CD4-positive, CD25-positive, alpha-beta regulatory T cell (primary cell): ENCODE data around the gene CHRM5. TPM values are rescaled to one million over a fixed set of nuclear protein-coding genes. Genes with fewer than 3 reads are reported as not detected.
"Not testable (repeated sequence)": the region's sequence is repeated elsewhere in the genome, so short reads cannot be mapped to it uniquely, and the experiment has no call there.

Experiments used
- ATAC-seq, 2 donors: fragments of 150-1000 bp; cut with Tn5 transposase; one replicate each; pipeline ENCODE4 v1.10.0; 2021; ENCODE audit warnings: low read depth in 2 of 2, moderate number of reproducible peaks in 2 of 2, moderate library complexity in 1 of 2
- DNase-seq, 3 donors: peaks; one replicate each; pipeline versions ENCODE4 v3.0.0 to v3.0.0-alpha.2; 2012 to 2022; ENCODE audit warnings: mixed read lengths in 1 of 3
- H3K27ac ChIP-seq: one replicate; pipeline ENCODE4 v1.7.0; 2013; ENCODE audit warnings: mild to moderate bottlenecking, low read length; ENCODE audit not compliant: insufficient read depth, poor library complexity, severe bottlenecking
- H3K27me3 ChIP-seq: one replicate; pipeline ENCODE4 v1.7.0; 2013; ENCODE audit warnings: low read length; ENCODE audit not compliant: control insufficient read depth, insufficient read depth
- H3K36me3 ChIP-seq: one replicate; pipeline ENCODE4 v1.7.0; 2013; ENCODE audit warnings: mild to moderate bottlenecking, low read length, moderate library complexity; ENCODE audit not compliant: control insufficient read depth, insufficient read depth
- H3K4me1 ChIP-seq: 2 replicates; pipeline ENCODE4 v1.7.0; 2013; ENCODE audit warnings: mild to moderate bottlenecking, low read length; ENCODE audit not compliant: insufficient read depth, control insufficient read depth, poor library complexity, severe bottlenecking
- H3K4me3 ChIP-seq: one replicate; pipeline ENCODE4 v1.7.0; 2013; ENCODE audit warnings: low read depth, mild to moderate bottlenecking, low read length, moderate library complexity
- H3K9me3 ChIP-seq, 2 experiments: 1 replicate in 1 of 2; 2 replicates in 1 of 2; pipeline ENCODE4 v1.7.0; 2013; ENCODE audit warnings: low read length in 2 of 2, mild to moderate bottlenecking in 1 of 2, moderate library complexity in 1 of 2; ENCODE audit not compliant: control insufficient read depth in 2 of 2
- H3K27ac Mint-ChIP-seq, 3 donors: one replicate each; pipeline ENCODE4 v1.8.0; 2020 to 2022; ENCODE audit warnings: mild to moderate bottlenecking in 3 of 3, mixed read lengths in 3 of 3, moderate library complexity in 2 of 3
- H3K27me3 Mint-ChIP-seq: one replicate; pipeline ENCODE4 v1.8.0; 2022; ENCODE audit warnings: mild to moderate bottlenecking, mixed read lengths
- H3K36me3 Mint-ChIP-seq: one replicate; pipeline ENCODE4 v1.8.0; 2020; ENCODE audit warnings: mixed read lengths
- H3K4me1 Mint-ChIP-seq, 4 donors: one replicate each; pipeline ENCODE4 v1.8.0; 2020 to 2022; ENCODE audit warnings: mixed read lengths in 4 of 4, mild to moderate bottlenecking in 1 of 4
- H3K4me3 Mint-ChIP-seq, 4 donors: one replicate each; pipeline ENCODE4 v1.8.0; 2020 to 2022; ENCODE audit warnings: mild to moderate bottlenecking in 4 of 4, mixed read lengths in 4 of 4, moderate library complexity in 3 of 4
- H3K9me3 Mint-ChIP-seq, 7 donors: one replicate each; pipeline ENCODE4 v1.8.0; 2020 to 2022; ENCODE audit warnings: mixed read lengths in 7 of 7, mild to moderate bottlenecking in 3 of 7, moderate library complexity in 2 of 7
- polyA plus RNA-seq, 4 donors: library from polyadenylated mRNA; unstranded; fragments of 300-500 nt; fragmentation: Illumina TruSeq; gene quantifications; one replicate each; pipeline ENCODE4 v1.2.3, GENCODE V29; 2021
- total RNA-seq: library from RNA; stranded (reverse); gene quantifications from one replicate; pipeline ENCODE4 v1.2.3, GENCODE V29; 2022

The CHRM5 gene
- total and polyA plus RNA-seq, 5 donors from 2014 or later: not detected

DNA sequence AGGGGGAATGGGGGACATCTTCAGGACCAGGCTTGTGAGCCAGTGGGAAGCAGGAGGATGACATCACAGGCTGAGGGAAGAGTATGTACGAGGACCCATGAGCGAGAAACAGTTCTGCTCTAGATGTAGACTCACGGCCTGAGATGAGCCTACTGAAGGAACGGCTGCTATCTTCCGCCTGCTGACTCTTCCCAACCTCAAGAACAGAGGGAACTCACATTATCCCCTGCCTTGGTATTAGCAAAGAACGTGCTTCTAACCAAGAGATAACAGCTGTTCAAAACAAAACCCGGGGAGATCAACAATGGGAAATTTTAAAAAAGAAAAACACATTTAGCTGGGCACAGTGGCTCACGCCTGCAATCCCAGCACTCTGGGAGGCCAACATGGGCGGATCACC, 45.4 kb downstream of the CHRM5 start:
- no peak for DNase-seq
- peaks cover 5 to 9% (median 8%) of the 10 kb centered on the region in 4 donors for H3K4me1 Mint-ChIP-seq
- no peaks in the 10 kb centered on the region for H3K27me3 Mint-ChIP-seq
- H3K27me3 ChIP-seq: no peaks in the 10 kb centered on the region
- H3K36me3 ChIP-seq: no peaks in the 10 kb centered on the region
- H3K4me3 ChIP-seq: no peak overlapping the region
- peak overlapping the region in 1 of 3 donors; percentile 10 for H3K27ac Mint-ChIP-seq
- H3K9me3 Mint-ChIP-seq: peaks cover 0 to 1% (median 0%) of the 10 kb centered on the region in 7 donors
- no peaks in the 10 kb centered on the region for H3K9me3 ChIP-seq
- H3K27ac ChIP-seq: no peak overlapping the region
- ATAC-seq: no peak
- H3K4me1 ChIP-seq: peaks cover 4% of the 10 kb centered on the region
- H3K4me3 Mint-ChIP-seq: no peak overlapping the region
- H3K36me3 Mint-ChIP-seq: peaks cover 4% of the 10 kb centered on the region

- Histone ChIP-seq H3K27ac (no peak overlapping the region), H3K4me1 (peaks cover 4% of the 10 kb centered on the region), H3K9me3 (no peaks in the 10 kb centered on the region), H3K36me3 (no peaks in the 10 kb centered on the region), H3K4me3 (no peak overlapping the region), H3K27me3 (no peaks in the 10 kb centered on the region)
- ATAC-seq: no peak
- no peak for DNase-seq
- H3K9me3 Mint-ChIP-seq: peaks cover 0 to 1% (median 0%) of the 10 kb centered on the region in 7 donors
- no peak overlapping the region for H3K27ac Mint-ChIP-seq
- peaks cover 4% of the 10 kb centered on the region for H3K36me3 Mint-ChIP-seq
- H3K4me3 Mint-ChIP-seq: no peak overlapping the region
- H3K27me3 Mint-ChIP-seq: no peaks in the 10 kb centered on the region
- peaks cover 5 to 9% (median 8%) of the 10 kb centered on the region in 4 donors for H3K4me1 Mint-ChIP-seq
These were observed 46.3 kb downstream of the CHRM5 start for GRCh38 chr15:34014556-34014955.

- ATAC-seq (no peak), DNase-seq (peak in 1 of 3 donors; percentile 58)
- Mint-ChIP-seq H3K9me3 (peaks cover 0 to 1% (median 0%) of the 10 kb centered on the region in 7 donors), H3K27me3 (no peaks in the 10 kb centered on the region), H3K27ac (peak overlapping the region; percentile 7 to 76 (median 52)), H3K4me3 (peak overlapping the region in 3 of 4 donors; percentile 74 to 82 (median 81)), H3K4me1 (peaks cover 7 to 9% (median 8%) of the 10 kb centered on the region in 4 donors), H3K36me3 (peaks cover 11% of the 10 kb centered on the region)
- no peak overlapping the region for H3K27ac ChIP-seq
- H3K4me3 ChIP-seq: no peak overlapping the region
- no peaks in the 10 kb centered on the region for H3K27me3 ChIP-seq
- H3K9me3 ChIP-seq: no peaks in the 10 kb centered on the region
- H3K36me3 ChIP-seq: no peaks in the 10 kb centered on the region
- H3K4me1 ChIP-seq: peaks cover 4% of the 10 kb centered on the region
These were observed 49.8 kb downstream of the CHRM5 start for GRCh38 chr15:34018021-34018645.

GRCh38 chr15:34018738-34019137, 50.4 kb downstream of the CHRM5 start:
- DNase-seq, H3K4me1 ChIP-seq, H3K27me3 ChIP-seq, H3K4me3 ChIP-seq, H3K4me1 Mint-ChIP-seq, H3K9me3 ChIP-seq, H3K27ac ChIP-seq, H3K9me3 Mint-ChIP-seq, H3K36me3 ChIP-seq, H3K27me3 Mint-ChIP-seq, ATAC-seq: not testable (repeated sequence)
- H3K4me3 Mint-ChIP-seq: peak overlapping the region in 3 of 4 donors; percentile 13 to 81 (median 74)
- peaks cover 11% of the 10 kb centered on the region for H3K36me3 Mint-ChIP-seq
- peak overlapping the region in 1 of 3 donors; percentile 7 for H3K27ac Mint-ChIP-seq

DNA sequence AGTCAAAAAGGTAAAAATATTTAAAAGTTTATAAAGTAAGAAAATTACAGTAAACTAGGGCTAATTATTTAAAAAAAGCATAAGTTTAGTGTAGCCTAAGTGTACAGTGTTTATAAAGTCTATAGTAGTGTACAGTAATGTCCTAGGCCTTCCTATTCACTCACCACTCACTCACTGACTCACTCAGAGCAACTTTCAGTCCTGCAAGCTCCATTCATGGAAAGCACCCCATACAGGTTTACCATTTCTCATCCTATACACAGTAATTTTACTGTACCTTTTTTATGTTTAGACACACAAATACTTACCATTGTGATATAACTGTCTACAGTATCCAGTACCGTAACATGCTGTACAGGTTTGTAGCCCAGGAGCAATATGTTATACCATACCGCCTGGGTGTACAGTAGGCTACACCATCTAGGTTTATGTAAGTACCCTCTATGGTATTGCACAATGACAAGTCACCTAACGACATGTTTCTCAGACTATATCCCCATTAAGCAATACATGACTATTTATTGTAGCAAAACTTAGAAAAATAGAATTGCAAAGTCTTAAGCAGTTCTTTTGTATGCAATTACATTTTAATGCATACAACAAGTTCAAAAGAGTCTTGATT, 51.2 kb downstream of the CHRM5 start:
- peaks cover 0 to 1% (median 0%) of the 10 kb centered on the region in 7 donors for H3K9me3 Mint-ChIP-seq
- Histone ChIP-seq H3K36me3 (no peaks in the 10 kb centered on the region), H3K4me1 (peaks cover 4% of the 10 kb centered on the region), H3K4me3 (no peak overlapping the region), H3K27ac (no peak overlapping the region), H3K9me3 (no peaks in the 10 kb centered on the region), H3K27me3 (no peaks in the 10 kb centered on the region)
- H3K4me1 Mint-ChIP-seq: peaks cover 7 to 9% (median 8%) of the 10 kb centered on the region in 4 donors
- H3K4me3 Mint-ChIP-seq: no peak overlapping the region
- ATAC-seq: no peak
- H3K36me3 Mint-ChIP-seq: peaks cover 10% of the 10 kb centered on the region
- no peaks in the 10 kb centered on the region for H3K27me3 Mint-ChIP-seq
- H3K27ac Mint-ChIP-seq: no peak overlapping the region
- no peak for DNase-seq

- Mint-ChIP-seq H3K27me3 (no peaks in the 10 kb centered on the region), H3K4me3 (no peak overlapping the region), H3K9me3 (no peaks in the 10 kb centered on the region), H3K4me1 (peaks cover 0 to 14% (median 3%) of the 10 kb centered on the region in 4 donors), H3K27ac (no peak overlapping the region), H3K36me3 (peaks cover 19% of the 10 kb centered on the region)
- ATAC-seq: no peak
- H3K4me1 ChIP-seq: no peaks in the 10 kb centered on the region
- H3K4me3 ChIP-seq: no peak overlapping the region
- no peaks in the 10 kb centered on the region for H3K9me3 ChIP-seq
- H3K36me3 ChIP-seq: no peaks in the 10 kb centered on the region
- H3K27me3 ChIP-seq: no peaks in the 10 kb centered on the region
- H3K27ac ChIP-seq: no peak overlapping the region
- no peak for DNase-seq
These were observed 55.6 kb downstream of the CHRM5 start for GRCh38 chr15:34023907-34024306.

DNA sequence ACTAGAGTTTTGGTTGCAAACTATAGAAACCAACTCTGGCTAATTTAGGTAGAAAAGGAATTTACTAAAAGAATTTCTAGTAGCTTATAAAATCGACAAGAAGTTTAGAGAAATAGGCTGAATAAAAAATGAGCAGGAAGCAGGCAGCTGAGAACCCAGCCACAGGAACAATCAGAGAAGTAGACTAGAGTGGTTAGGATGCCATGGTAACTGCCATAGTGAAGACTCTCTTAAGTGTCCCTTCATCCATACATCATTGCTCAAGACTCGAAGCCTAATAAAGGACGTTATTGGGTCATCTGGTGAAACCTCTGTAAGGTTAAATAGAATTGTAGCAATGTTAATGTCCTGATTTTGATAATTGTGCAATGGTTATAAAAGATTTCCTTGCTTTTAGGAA, 57.0 kb downstream of the CHRM5 start:
- Mint-ChIP-seq H3K4me1 (peaks cover 0 to 14% (median 7%) of the 10 kb centered on the region in 4 donors), H3K9me3 (no peaks in the 10 kb centered on the region), H3K27me3 (no peaks in the 10 kb centered on the region), H3K36me3 (peaks cover 21% of the 10 kb centered on the region), H3K27ac (no peak overlapping the region), H3K4me3 (no peak overlapping the region)
- Histone ChIP-seq H3K4me3 (no peak overlapping the region), H3K4me1 (no peaks in the 10 kb centered on the region), H3K27ac (no peak overlapping the region), H3K27me3 (no peaks in the 10 kb centered on the region), H3K9me3 (no peaks in the 10 kb centered on the region), H3K36me3 (no peaks in the 10 kb centered on the region)
- ATAC-seq (no peak), DNase-seq (no peak)

DNA sequence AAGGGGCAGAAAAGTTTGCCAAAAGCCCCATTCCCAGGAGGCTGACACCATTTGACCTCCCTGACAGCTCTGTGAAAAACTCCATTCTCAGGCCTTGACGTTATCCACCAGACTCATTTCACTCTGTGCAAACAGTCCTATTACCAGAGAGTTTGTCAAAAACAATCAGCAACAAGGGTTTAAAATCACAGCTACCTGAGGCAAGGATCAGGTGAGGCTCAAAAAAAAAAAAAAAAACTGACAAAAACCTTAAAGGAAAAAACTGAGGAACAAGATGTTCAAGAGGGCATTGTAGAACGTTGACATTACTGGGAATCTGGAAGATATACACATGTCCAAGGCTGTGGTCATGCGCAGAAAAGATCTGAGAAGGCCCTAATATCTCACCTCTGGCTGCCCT, 59.3 kb downstream of the CHRM5 start:
- Histone ChIP-seq H3K36me3 (no peaks in the 10 kb centered on the region), H3K27me3 (no peaks in the 10 kb centered on the region), H3K4me3 (no peak overlapping the region), H3K9me3 (no peaks in the 10 kb centered on the region), H3K27ac (no peak overlapping the region), H3K4me1 (no peaks in the 10 kb centered on the region)
- no peak overlapping the region for H3K4me3 Mint-ChIP-seq
- peaks cover 5 to 14% (median 7%) of the 10 kb centered on the region in 4 donors for H3K4me1 Mint-ChIP-seq
- ATAC-seq (no peak), DNase-seq (no peak)
- H3K9me3 Mint-ChIP-seq: no peaks in the 10 kb centered on the region
- no peaks in the 10 kb centered on the region for H3K27me3 Mint-ChIP-seq
- H3K27ac Mint-ChIP-seq: no peak overlapping the region
- H3K36me3 Mint-ChIP-seq: peaks cover 14% of the 10 kb centered on the region
